ENCODE measurements around the gene NEIL1. TPM values are rescaled to one million over a fixed set of nuclear protein-coding genes. Genes with fewer than 3 reads are reported as not detected.
"Not testable (repeated sequence)": the region's sequence is repeated elsewhere in the genome, so short reads cannot be mapped to it uniquely, and the experiment has no call there.

NEIL1 gene
- total RNA-seq, 1 experiment from 2014 or later: 14.7 TPM

DNA sequence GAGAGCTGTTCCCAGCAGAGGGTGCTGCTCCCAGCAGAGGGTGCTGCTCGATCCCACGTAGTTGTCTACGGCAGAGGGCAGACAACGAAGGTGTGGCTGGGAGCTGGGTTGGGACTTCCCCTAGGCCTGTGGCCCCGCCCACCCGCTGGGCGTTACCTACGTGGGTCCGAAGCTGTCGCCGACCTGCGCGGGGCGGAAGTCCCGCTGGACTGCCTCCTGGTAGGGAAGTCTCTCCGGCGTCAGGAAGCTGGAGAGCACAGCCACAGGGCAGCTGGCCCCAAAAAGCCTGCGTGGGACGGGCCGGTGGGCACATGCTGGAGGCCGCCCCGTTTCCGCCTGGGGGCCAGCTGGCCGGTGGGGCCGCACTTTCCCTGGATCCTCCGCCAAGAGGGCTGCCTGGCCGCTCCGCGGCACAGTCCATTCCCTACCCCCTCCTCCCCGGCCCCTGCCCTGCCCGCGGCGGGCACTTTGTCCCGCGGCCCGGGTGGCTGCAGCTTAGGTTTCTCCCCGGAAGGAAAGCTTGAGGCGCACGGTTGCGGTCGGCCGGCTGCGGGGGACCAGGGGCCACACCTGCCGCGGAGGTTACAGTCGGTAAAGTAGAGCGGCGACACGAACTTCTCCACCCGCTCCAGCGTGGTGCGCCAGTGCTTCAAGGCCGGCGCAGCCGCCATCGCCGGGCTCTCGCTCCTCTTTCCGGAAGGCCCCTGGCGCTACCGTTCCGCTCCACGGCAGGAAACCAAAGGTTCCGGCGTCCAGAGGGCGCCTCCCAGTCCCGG, 21.3 kb downstream of the NEIL1 start, which contains the start of gene MAN2C1:
Gene MAN2C1 (minus strand): TSS at position 695 of the 776 bp plus-strand sequence. CDS start 24 bp downstream, at position 671.
- H3K27me3 ChIP-seq (ENCODE audit: control insufficient read depth, insufficient read depth, low read length): no peaks in the 10 kb centered on the region
- peak; percentile 95 for DNase-seq
- H3K4me3 ChIP-seq (ENCODE audit: insufficient read depth, low read depth, low read length): peak within 1 kb of the TSS; percentile 93
- peaks cover 22% of the 10 kb centered on the region for H3K36me3 ChIP-seq (replicated peaks; ENCODE audit: control insufficient read depth, insufficient read depth, low read length)

DNA sequence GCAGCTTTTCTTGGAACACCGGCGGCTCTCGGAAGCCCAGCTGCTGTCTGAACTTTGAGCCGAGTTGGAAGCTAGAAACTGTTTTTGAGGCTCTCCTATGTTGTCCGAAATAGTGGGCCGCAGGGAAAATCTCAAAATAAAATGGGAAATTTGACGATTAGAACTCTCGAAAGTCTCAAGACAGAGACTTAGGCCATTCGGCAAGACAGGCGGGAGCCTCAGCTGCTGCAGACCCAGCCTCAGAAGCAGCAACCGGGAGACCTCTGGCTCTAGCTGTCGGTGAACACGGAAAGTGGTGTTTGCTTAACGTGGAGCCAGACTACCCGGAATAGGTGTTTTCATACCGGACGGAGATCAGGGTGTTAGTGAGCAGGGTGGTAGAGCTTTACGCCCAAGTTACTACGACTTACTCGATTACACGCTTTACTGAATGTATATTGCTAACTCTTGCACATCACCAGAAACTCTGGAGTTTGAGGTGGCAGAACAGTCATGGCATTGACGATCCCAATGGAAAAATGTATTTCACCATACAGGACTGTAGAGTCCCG, 21.9 kb downstream of the NEIL1 start:
- peak overlapping the region; percentile 93 for H3K4me3 ChIP-seq (ENCODE audit: insufficient read depth, low read depth, low read length)
- peaks cover 21% of the 10 kb centered on the region for H3K36me3 ChIP-seq (replicated peaks; ENCODE audit: control insufficient read depth, insufficient read depth, low read length)
- DNase-seq: peak; percentile 60
- no peaks in the 10 kb centered on the region for H3K27me3 ChIP-seq (ENCODE audit: control insufficient read depth, insufficient read depth, low read length)

DNA sequence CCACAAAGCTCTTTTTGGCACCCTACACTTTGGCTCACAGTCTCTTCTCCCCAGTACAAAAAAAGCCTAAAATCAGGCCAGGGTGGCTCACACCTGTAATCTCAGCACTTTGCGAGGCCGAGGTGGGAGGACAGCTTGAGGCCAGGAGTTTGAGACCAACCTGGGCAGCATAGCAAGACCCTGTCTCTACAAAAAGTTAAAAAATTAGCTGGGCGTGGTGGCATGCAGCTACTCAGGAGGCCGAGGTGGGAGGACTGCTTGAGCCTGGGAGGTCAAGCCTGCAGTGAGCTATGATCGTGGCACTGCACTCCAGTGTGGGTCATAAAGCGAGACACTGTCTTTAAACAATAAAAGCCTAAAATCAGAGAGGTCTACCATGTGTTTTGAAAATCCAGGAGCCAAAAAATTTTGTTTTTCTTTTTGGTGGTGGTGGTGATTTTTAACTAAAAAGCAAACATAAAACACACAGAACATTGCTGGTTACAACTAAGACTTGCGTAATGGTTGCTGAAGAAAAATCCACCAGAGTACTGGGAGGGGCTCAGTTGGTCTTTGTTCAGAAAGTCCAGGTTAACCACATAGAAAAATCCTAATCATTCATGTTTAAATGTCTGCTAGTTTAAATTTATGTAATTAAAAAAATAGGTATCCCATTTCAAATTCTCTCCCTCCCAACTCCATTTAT, 23.2 kb downstream of the NEIL1 start:
- Histone ChIP-seq H3K27me3 (ENCODE audit: control insufficient read depth, insufficient read depth, low read length) (no peaks in the 10 kb centered on the region), H3K36me3 (replicated peaks; ENCODE audit: control insufficient read depth, insufficient read depth, low read length) (peaks cover 21% of the 10 kb centered on the region), H3K4me3 (ENCODE audit: insufficient read depth, low read depth, low read length) (no peak overlapping the region)
- no peak for DNase-seq

DNA sequence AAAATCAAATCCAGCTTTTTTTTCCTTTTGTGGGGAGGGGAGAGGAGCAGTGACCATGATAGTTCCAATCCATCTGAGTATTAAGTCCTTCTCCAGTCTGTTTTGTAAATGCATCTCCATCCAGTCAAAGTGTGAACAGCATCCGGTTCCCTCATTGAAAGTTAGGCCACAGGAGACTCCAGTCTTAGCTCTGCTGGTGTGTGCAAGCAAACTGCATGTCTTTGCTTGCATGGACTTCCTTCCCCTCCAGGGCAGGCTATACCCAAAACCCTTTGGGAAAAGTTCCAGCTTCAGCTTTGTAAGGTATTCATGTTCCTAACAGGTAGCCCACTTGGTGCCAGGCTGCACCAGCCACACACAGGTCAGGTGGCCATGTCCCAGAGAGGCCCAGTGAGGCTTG, 24.6 kb downstream of the NEIL1 start:
- Histone ChIP-seq H3K36me3 (replicated peaks; ENCODE audit: control insufficient read depth, insufficient read depth, low read length) (peaks cover 25% of the 10 kb centered on the region), H3K27me3 (ENCODE audit: control insufficient read depth, insufficient read depth, low read length) (no peaks in the 10 kb centered on the region), H3K4me3 (ENCODE audit: insufficient read depth, low read depth, low read length) (no peak overlapping the region)
- DNase-seq: no peak

DNA sequence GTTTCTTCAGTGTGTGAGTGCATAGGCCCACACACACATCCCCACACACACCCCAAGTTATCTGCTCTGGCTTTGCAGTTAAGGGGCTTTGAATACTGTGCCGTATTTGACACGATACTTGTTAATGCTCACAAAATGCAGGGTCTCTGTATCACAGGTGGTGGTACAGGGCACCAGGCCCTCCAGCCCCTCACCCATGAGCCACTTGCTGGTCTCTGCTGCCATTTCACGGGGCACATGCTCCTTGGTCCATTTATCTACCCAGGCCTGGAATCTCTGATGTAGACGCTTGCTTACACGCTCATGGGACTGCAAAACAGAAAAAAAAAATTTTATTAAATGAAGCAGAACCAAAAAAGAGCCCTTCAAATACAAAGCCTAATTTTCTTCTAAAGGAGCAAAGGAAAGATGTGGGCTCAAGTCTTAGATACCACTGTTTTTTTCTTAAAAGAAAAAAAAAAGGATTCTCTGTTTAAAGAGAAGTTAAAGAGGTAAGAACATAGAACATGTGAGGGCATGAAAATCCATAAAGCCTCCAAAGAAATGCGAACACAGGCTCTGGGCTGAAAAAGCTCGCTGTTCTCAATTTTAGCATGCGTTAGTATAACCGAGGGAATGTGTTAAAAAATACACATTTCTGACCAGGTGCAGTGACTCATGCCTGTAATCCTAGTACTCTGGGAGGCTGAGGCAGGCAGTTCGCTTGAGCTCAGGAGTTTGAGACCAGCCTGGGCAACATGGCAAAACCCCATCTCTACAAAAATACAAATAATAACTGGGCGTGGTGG, 25.3 kb downstream of the NEIL1 start:
- Histone ChIP-seq H3K4me3 (ENCODE audit: insufficient read depth, low read depth, low read length) (no peak overlapping the region), H3K36me3 (replicated peaks; ENCODE audit: control insufficient read depth, insufficient read depth, low read length) (peaks cover 21% of the 10 kb centered on the region), H3K27me3 (ENCODE audit: control insufficient read depth, insufficient read depth, low read length) (no peaks in the 10 kb centered on the region)
- DNase-seq: no peak

DNA sequence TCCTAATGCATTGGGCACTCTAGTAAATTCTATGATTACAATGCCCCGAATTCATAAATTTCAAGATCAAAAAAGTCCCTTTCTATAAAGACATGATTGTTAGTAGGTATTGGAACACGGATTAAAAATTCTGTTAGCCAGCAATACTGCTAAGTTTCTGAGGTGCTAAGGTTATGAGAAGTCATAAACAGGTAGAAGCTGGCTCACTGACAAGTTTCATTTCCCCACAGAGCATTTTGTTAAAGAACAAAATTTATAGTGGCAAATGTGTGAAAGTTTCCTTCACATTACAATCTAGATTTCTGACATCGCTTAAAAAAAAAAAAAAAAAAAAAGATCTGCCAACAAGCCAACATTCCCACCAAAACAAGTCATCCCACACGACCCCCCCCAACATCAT, 33.9 kb downstream of the NEIL1 start:
- no peak for DNase-seq
- Histone ChIP-seq H3K4me3 (ENCODE audit: insufficient read depth, low read depth, low read length) (no peak overlapping the region), H3K27me3 (ENCODE audit: control insufficient read depth, insufficient read depth, low read length) (no peaks in the 10 kb centered on the region), H3K36me3 (replicated peaks; ENCODE audit: control insufficient read depth, insufficient read depth, low read length) (peaks cover 31% of the 10 kb centered on the region)

DNA sequence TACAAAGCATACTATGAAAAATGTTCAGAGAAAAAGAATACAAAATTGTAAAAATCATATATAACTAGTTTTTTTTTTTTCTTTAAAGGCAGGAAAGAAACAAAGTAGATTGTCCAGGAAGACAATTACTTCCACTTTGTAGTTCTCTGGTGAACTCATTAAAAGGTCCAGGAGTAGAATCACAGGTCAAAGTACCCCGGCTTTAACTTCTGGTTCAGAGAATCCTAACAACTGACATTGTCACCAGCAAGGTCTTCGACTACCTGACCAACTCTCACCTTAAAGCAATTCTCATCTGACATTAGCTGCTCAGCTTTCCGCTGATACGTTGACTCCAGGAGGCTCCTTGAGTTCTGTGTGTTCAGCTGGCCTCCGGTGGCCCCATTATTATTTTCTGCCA, 37.1 kb downstream of the NEIL1 start:
- H3K27me3 ChIP-seq (ENCODE audit: control insufficient read depth, insufficient read depth, low read length); DNase-seq; H3K4me3 ChIP-seq (ENCODE audit: insufficient read depth, low read depth, low read length): not testable (repeated sequence)
- peaks cover 46% of the 10 kb centered on the region for H3K36me3 ChIP-seq (replicated peaks; ENCODE audit: control insufficient read depth, insufficient read depth, low read length)

DNA sequence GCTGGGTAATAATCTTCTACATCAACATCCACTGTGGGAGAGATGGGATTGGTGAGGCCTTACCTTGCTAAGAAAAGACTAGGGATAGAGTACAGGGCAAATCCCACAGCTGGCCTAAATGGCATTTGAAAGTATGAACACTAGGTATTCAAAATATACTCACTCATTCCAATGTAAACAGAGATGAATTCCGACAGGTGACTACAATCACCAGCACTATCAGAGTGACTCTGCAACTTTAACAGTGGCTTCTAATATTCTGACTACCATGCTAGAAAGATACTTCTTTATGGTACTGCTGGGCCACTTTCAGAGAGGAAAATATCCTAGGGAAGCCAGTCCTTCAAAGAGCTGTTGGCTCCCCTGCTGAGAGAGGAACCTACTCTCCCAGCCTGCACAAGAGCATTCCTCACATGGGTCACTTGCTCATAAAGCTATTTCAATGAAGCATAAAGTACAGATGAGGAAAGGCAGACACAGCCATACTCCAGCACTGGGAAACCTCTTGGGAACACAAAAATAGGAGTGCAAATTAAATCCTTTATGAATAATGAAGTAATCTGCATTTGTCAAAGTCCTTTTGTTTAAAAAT, 43.0 kb downstream of the NEIL1 start:
- DNase-seq: no peak

DNA sequence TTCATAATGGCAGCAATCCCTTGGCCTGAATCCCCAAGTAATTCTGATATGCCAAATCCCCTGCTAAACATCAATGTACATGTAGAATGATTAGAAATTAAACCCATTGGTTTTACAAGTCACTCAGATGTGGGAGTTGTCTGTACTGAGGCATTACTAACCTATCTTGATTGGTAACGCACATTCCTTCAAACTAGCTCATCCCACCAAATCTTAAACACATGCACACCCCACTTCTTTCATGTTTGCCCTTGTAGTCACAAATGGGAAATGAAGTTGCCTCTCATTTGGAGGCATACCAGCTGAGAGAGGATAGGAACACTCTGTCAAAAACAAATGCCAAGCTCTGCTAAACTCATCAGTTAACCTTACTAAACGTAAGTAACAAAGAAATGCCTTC, 50.7 kb downstream of the NEIL1 start:
- no peak for DNase-seq
- H3K36me3 ChIP-seq (replicated peaks; ENCODE audit: control insufficient read depth, insufficient read depth, low read length): peaks cover 38% of the 10 kb centered on the region

More for the DNA sequence above, 43.0 kb downstream of the NEIL1 start:
- Histone ChIP-seq H3K27me3 (ENCODE audit: control insufficient read depth, insufficient read depth, low read length) (no peaks in the 10 kb centered on the region), H3K36me3 (replicated peaks; ENCODE audit: control insufficient read depth, insufficient read depth, low read length) (peaks cover 63% of the 10 kb centered on the region), H3K4me3 (ENCODE audit: insufficient read depth, low read depth, low read length) (no peak overlapping the region)

DNA sequence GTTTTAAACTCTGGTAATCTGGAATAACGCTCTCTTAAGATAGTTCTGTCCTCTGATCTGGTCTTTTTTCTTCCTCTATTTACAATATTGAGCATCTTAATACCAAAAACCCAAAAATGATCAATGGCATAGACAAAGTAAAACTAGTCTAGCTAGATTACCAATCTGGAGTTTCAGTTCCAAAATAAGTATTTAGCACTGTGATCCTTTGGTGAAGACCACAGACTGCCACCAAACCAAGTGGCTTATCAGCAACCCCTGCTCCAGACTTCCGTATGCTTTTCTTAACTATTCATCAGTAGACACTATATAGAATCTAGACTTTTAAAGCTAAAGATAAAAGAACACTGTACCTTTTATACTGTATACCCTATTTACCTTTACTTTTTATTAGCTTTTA, 57.1 kb downstream of the NEIL1 start:
- H3K36me3 ChIP-seq (replicated peaks; ENCODE audit: control insufficient read depth, insufficient read depth, low read length): peaks cover 30% of the 10 kb centered on the region
- DNase-seq: no peak
- no peaks in the 10 kb centered on the region for H3K27me3 ChIP-seq (ENCODE audit: control insufficient read depth, insufficient read depth, low read length)
- H3K4me3 ChIP-seq (ENCODE audit: insufficient read depth, low read depth, low read length): no peak overlapping the region

More for the DNA sequence above, 50.7 kb downstream of the NEIL1 start:
- H3K4me3 ChIP-seq (ENCODE audit: insufficient read depth, low read depth, low read length): no peak overlapping the region
- no peaks in the 10 kb centered on the region for H3K27me3 ChIP-seq (ENCODE audit: control insufficient read depth, insufficient read depth, low read length)

Other genes starting within 250 kb of the NEIL1 start
- 35.9 and 37.1 TPM in 2 replicates for gene C15orf39, start 145.2 kb upstream of the NEIL1 start, total RNA-seq (2014; rRNA removed; shearing (Covaris generic))
- gene GOLGA6C, start 88.7 kb upstream of the NEIL1 start, total RNA-seq (2014; rRNA removed; shearing (Covaris generic)): 0.07 and 0.24 TPM in 2 replicates
- 0.28 and 1.1 TPM in 2 replicates for gene GOLGA6D, start 64.2 kb upstream of the NEIL1 start, total RNA-seq (2014; rRNA removed; shearing (Covaris generic))
- gene COMMD4, start 11.0 kb upstream of the NEIL1 start, total RNA-seq (2014; rRNA removed; shearing (Covaris generic)): 125 and 169 TPM in 2 replicates
- 79.8 and 118 TPM in 2 replicates for gene MAN2C1, start 21.6 kb downstream of the NEIL1 start, total RNA-seq (2014; rRNA removed; shearing (Covaris generic))
- gene SIN3A, start 104.7 kb downstream of the NEIL1 start, total RNA-seq (2014; rRNA removed; shearing (Covaris generic)): 42.7 and 44.9 TPM in 2 replicates
- 44.8 and 48.1 TPM in 2 replicates for gene PTPN9, start 232.3 kb downstream of the NEIL1 start, total RNA-seq (2014; rRNA removed; shearing (Covaris generic))